HG02870 (cell line): ENCODE results near the gene STXBP6.
"Not testable (repeated sequence)": the region's sequence is repeated elsewhere in the genome, so short reads cannot be mapped to it uniquely, and the experiment has no call there.

Experiments
- ATAC-seq: cut with Tn5 transposase; IDR thresholded peaks from one replicate; pipeline ENCODE4 v1.9.1; 2021; ENCODE audit warnings: mild to moderate bottlenecking, moderate library complexity; ENCODE audit not compliant: unreplicated experiment

Gene STXBP6

GRCh38 chr14:24839617-24840203 is 210.2 kb downstream of the STXBP6 start:
- ATAC-seq: no peak

- ATAC-seq: no peak
Measured at GRCh38 chr14:24838945-24839616, 210.9 kb downstream of the STXBP6 start.

- no peak for ATAC-seq
Measured at GRCh38 chr14:24837280-24838046, 212.5 kb downstream of the STXBP6 start.

- ATAC-seq: not testable (repeated sequence)
Measured at GRCh38 chr14:24836324-24836723, 213.6 kb downstream of the STXBP6 start.

- ATAC-seq: no peak
Measured at GRCh38 chr14:24834956-24835355, 215.0 kb downstream of the STXBP6 start.

GRCh38 chr14:24833385-24833784 is 216.6 kb downstream of the STXBP6 start:
- ATAC-seq: no peak

- ATAC-seq: no peak
Measured at GRCh38 chr14:24831677-24832076, 218.3 kb downstream of the STXBP6 start.

- ATAC-seq: peak; percentile 57
Measured at GRCh38 chr14:24829862-24830261, 220.1 kb downstream of the STXBP6 start.

- no peak for ATAC-seq
Measured at GRCh38 chr14:24828486-24828885, 221.5 kb downstream of the STXBP6 start.

GRCh38 chr14:24826390-24826789 is 223.6 kb downstream of the STXBP6 start:
- no peak for ATAC-seq

- no peak for ATAC-seq
Measured at GRCh38 chr14:24820616-24821015, 229.3 kb downstream of the STXBP6 start.

- no peak for ATAC-seq
Measured at GRCh38 chr14:24818823-24819341, 231.1 kb downstream of the STXBP6 start.

- ATAC-seq: no peak
Measured at GRCh38 chr14:24818058-24818822, 231.7 kb downstream of the STXBP6 start.

- ATAC-seq: no peak
Measured at GRCh38 chr14:24817212-24818057, 232.5 kb downstream of the STXBP6 start.

- no peak for ATAC-seq
Measured at GRCh38 chr14:24816929-24817211, 233.1 kb downstream of the STXBP6 start.

GRCh38 chr14:24816011-24816928 is 233.7 kb downstream of the STXBP6 start:
- no peak for ATAC-seq

- ATAC-seq: no peak
Measured at GRCh38 chr14:24815543-24815942, 234.4 kb downstream of the STXBP6 start.

GRCh38 chr14:24814944-24815343 is 235.0 kb downstream of the STXBP6 start:
- ATAC-seq: no peak

- ATAC-seq: no peak
Measured at GRCh38 chr14:24814346-24814745, 235.6 kb downstream of the STXBP6 start.
